ENCODE measurements around the gene SNCAIP. TPM values are rescaled to one million over a fixed set of nuclear protein-coding genes. Genes with fewer than 3 reads are reported as not detected.

The SNCAIP gene
- total RNA-seq, 4 donors from 2014 or later: 0.88 to 13.0 (median 2.9) TPM

DNA sequence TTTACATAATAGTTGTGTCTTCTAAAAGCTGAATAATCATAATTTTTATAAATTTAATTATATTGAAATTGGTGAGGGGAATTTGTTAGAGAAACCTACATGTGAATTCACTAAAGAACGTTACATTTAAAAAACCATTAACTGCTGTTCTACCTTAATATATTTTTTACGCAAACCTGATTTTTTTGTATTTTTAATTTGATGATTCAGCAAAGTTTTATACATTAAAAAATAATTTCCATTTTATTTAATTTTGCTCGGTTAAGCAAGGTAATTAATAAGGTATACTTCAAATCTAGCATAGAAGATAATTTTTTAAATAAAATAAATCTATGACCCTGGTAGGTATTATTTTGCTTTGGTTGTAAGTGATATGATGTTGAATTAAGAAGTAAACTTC is 114.3 kb downstream of the SNCAIP start:
- H3K4me3 ChIP-seq (ENCODE audit: low read depth, poor library complexity, severe bottlenecking): no peak overlapping the region
- DNase-seq (ENCODE audit: low spot score in 2 of 2): no peak
- TF ChIP-seq POLR2A (IDR thresholded peaks at IDR 0.05): no peak
- TF ChIP-seq, protein P1, sequence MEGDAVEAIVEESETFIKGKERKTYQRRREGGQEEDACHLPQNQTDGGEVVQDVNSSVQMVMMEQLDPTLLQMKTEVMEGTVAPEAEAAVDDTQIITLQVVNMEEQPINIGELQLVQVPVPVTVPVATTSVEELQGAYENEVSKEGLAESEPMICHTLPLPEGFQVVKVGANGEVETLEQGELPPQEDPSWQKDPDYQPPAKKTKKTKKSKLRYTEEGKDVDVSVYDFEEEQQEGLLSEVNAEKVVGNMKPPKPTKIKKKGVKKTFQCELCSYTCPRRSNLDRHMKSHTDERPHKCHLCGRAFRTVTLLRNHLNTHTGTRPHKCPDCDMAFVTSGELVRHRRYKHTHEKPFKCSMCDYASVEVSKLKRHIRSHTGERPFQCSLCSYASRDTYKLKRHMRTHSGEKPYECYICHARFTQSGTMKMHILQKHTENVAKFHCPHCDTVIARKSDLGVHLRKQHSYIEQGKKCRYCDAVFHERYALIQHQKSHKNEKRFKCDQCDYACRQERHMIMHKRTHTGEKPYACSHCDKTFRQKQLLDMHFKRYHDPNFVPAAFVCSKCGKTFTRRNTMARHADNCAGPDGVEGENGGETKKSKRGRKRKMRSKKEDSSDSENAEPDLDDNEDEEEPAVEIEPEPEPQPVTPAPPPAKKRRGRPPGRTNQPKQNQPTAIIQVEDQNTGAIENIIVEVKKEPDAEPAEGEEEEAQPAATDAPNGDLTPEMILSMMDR (IDR thresholded peaks at IDR 0.05): no peak
- 79 to 82% methylated on average over 3 of the region's 3 CpGs for WGBS, 2 donors
- intact Hi-C loops (cut with DNase I; ENCODE audit: low total_unique reads): no loop called here

DNA sequence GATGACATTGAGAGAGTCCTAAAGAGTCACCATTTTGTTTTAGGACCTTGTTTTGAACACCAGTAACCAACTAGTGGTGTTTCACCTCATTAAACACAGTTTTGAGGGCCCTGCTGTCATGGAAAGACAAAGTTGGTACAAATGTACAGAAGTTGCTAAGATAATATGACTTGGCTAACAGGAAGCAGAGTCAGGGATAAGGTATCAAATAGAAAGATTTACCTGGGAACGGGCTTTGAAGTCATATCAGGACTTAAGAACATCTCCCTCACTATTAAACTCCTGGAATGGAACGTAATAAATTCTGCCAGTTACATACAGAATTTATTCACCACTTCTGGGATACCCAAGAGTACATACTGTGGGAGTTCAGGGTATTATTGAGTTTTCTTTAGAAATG is 115.6 kb downstream of the SNCAIP start:
- H3K4me3 ChIP-seq (ENCODE audit: low read depth, poor library complexity, severe bottlenecking): no peak overlapping the region
- no peak for DNase-seq (ENCODE audit: low spot score in 2 of 2)
- WGBS, 2 donors: 90 to 94% methylated on average over 2 of the region's 2 CpGs
- intact Hi-C loops (cut with DNase I; ENCODE audit: low total_unique reads): no loop called here
- TF ChIP-seq POLR2A (IDR thresholded peaks at IDR 0.05): no peak
- TF ChIP-seq, protein P1 (IDR thresholded peaks at IDR 0.05): no peak

DNA sequence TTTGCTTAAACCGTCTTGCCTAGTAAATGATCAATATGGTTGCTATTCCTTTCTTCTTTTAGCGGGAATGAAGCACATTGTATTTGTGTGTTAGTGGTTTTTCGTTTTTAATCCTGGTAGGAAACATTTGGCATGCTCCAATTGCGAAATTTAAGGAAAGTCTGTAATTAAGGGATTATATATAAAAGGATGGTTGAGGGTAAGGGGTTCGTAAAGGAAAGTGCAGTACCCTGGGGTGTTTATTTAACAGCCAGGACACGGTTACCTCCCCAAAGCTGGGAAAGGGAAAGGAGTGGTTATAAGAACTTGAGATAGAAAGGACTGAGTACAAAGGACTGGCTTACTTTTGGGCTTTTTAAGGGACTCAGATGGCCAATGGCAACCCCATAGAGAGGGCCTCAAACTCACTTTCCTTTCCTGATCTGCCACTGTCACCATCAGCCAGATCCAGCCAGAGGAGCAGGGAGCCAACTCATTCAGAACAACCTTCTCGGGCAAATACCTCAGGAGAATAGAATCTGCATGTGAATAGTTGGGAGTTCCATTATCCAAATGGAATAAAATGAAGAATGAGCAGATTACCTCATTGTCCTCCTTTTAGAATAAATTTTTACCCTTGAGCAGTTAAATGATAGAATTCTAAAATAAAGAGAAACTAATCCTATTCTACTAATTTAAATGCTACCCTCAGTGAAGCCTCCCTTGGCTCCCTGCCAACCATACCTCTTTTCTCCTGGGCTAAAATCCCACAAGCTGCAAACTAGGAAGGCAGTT is 117.7 kb downstream of the SNCAIP start:
- no peak overlapping the region for H3K4me3 ChIP-seq (ENCODE audit: low read depth, poor library complexity, severe bottlenecking)
- TF ChIP-seq, protein P1 (IDR thresholded peaks at IDR 0.05): no peak
- no peak for TF ChIP-seq POLR2A (IDR thresholded peaks at IDR 0.05)
- no peak for DNase-seq (ENCODE audit: low spot score in 2 of 2)
- WGBS, 2 donors: 73 to 88% methylated on average over 7 of the region's 7 CpGs
- intact Hi-C loops (cut with DNase I; ENCODE audit: low total_unique reads): no loop called here

DNA sequence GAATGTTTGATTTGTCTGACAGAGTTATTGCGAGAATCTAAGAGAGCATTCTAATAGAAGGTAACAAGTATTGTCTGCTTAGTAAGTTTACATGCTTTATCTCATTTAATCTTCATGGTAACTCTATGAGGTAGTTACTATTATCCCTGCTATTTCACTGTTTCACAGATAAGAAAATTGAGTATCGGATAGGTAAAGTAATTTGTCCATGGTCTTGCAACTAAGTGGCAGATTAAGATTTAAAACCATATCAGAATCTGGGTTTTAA is 118.2 kb downstream of the SNCAIP start:
- TF ChIP-seq POLR2A (IDR thresholded peaks at IDR 0.05): no peak
- TF ChIP-seq, protein P1 (IDR thresholded peaks at IDR 0.05): no peak
- no peak overlapping the region for H3K4me3 ChIP-seq (ENCODE audit: low read depth, poor library complexity, severe bottlenecking)
- intact Hi-C loops (cut with DNase I; ENCODE audit: low total_unique reads): no loop called here
- DNase-seq (ENCODE audit: low spot score in 2 of 2): no peak
- WGBS, 2 donors: 94 to 95% methylated on average over 2 of the region's 2 CpGs

DNA sequence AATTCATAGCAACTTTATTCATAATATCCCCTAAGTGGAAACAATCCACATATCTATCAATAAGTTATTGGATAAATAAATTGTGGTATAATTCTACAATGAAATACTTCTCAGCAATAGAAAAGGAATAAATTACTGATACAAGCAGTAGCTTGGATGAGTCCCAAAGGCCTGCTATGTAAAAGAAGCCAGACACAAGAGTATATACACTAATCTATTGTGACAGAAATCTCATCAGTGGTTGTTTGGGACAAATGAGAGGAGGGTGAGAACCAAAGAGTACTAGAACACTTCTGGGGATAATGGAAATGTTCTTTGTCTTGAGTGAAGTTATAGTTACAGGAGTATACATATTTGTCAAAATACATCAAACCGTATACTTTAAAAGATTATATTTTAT is 119.3 kb downstream of the SNCAIP start:
- intact Hi-C loops (cut with DNase I; ENCODE audit: low total_unique reads): no loop called here
- no peak for DNase-seq (ENCODE audit: low spot score in 2 of 2)
- WGBS, 2 donors: 90 to 98% methylated on average over 1 of the region's 1 CpG
- H3K4me3 ChIP-seq (ENCODE audit: low read depth, poor library complexity, severe bottlenecking): no peak overlapping the region
- no peak for TF ChIP-seq POLR2A (IDR thresholded peaks at IDR 0.05)
- TF ChIP-seq, protein P1 (IDR thresholded peaks at IDR 0.05): no peak

Data from lower leg skin (tissue), 4 donors.